Mucosa of descending colon (tissue), 3 donors: ENCODE data around the gene PPP1R12C. TPM values are rescaled to one million over a fixed set of nuclear protein-coding genes. Genes with fewer than 3 reads are reported as not detected.

Experiments
- ATAC-seq: fragments of 200-7000 bp; cut with Tn5 transposase; one replicate; pipeline ENCODE4 v1.9.1; 2020; ENCODE audit warnings: mild to moderate bottlenecking, moderate library complexity
- DNase-seq, 3 donors: peaks; one replicate each; pipeline ENCODE4 v3.0.0-alpha.2; 2020
- H3K36me3 ChIP-seq: fragments of 200-600 bp; one replicate; pipeline ENCODE4 v1.8.0; 2021; ENCODE audit warnings: low read depth, mild to moderate bottlenecking
- H3K4me1 ChIP-seq: fragments of 200-600 bp; one replicate; pipeline ENCODE4 v1.8.0; 2021; ENCODE audit warnings: low read depth, mild to moderate bottlenecking
- H3K4me3 ChIP-seq: fragments of 200-600 bp; one replicate; pipeline ENCODE4 v1.8.0; 2021; ENCODE audit warnings: mild to moderate bottlenecking
- H3K9me3 ChIP-seq: fragments of 200-600 bp; one replicate; pipeline ENCODE4 v1.8.0; 2021; ENCODE audit warnings: mild to moderate bottlenecking
- CTCF ChIP-seq: fragments of 200-600 bp; IDR thresholded peaks from one replicate; pipeline ENCODE4 v1.8.0; 2022; ENCODE audit warnings: antibody characterized with exemption, mild to moderate bottlenecking
- intact Hi-C, 2 donors: fragments of 100-400 bp; cut with DNase I in 1 of 2; cut with micrococcal nuclease in 1 of 2; formaldehyde crosslinking; loops; one replicate each; pipeline versions ENCODE4 v1.11.0 to v1.11.1; 2022; cut with DNase I, micrococcal nuclease
- total RNA-seq, 3 donors: library from RNA; stranded (reverse); fragmentation: NEBNext Ultra II Directional in 2 of 3; extraction: Animal tissue kit (Norgen Biotek cat#: 25700) in 2 of 3; gene quantifications; one replicate each; pipeline versions ENCODE4 v1.2.1 to v1.2.4, GENCODE V29; 2021 to 2023
- donor health status: DM: no; HTN: no; CAD: no; lungs with moderate emphysema.
- donor health status: DM: no; HTN: no; CAD: no.
- donor health status: DM: no; HTN: yes; CAD: no.

PPP1R12C gene
- total RNA-seq, 3 donors from 2014 or later = 99.8 to 236 (median 112) TPM

GRCh38 chr19:55091126-55091910 is 26.1 kb downstream of the PPP1R12C start:
- Histone ChIP-seq H3K9me3 (no peaks in the 10 kb centered on the region), H3K4me3 (no peak overlapping the region), H3K4me1 (peaks cover 18% of the 10 kb centered on the region), H3K36me3 (no peaks in the 10 kb centered on the region)
- no peak for TF ChIP-seq CTCF
- ATAC-seq (no peak), DNase-seq (peak in 1 of 3 donors; percentile 48)
- intact Hi-C loops = no loop called here

GRCh38 chr19:55090564-55090963 is 26.9 kb downstream of the PPP1R12C start:
- ATAC-seq (no peak), DNase-seq (peak in 1 of 3 donors; percentile 50)
- Histone ChIP-seq H3K4me3 (no peak overlapping the region), H3K9me3 (no peaks in the 10 kb centered on the region), H3K4me1 (peaks cover 18% of the 10 kb centered on the region), H3K36me3 (no peaks in the 10 kb centered on the region)
- TF ChIP-seq CTCF = no peak
- intact Hi-C loops = no loop called here

- ATAC-seq (no peak), DNase-seq (peak in 1 of 3 donors; percentile 19)
- H3K4me3 ChIP-seq = no peak overlapping the region
- TF ChIP-seq CTCF = no peak
- H3K9me3 ChIP-seq = no peaks in the 10 kb centered on the region
- H3K4me1 ChIP-seq = peaks cover 18% of the 10 kb centered on the region
- intact Hi-C loops = no loop called here
- no peaks in the 10 kb centered on the region for H3K36me3 ChIP-seq
Measured at GRCh38 chr19:55089342-55089944, 28.0 kb downstream of the PPP1R12C start.

GRCh38 chr19:55088543-55089341 is 28.7 kb downstream of the PPP1R12C start:
- H3K4me3 ChIP-seq = no peak overlapping the region
- peaks cover 18% of the 10 kb centered on the region for H3K4me1 ChIP-seq
- no peaks in the 10 kb centered on the region for H3K36me3 ChIP-seq
- no peaks in the 10 kb centered on the region for H3K9me3 ChIP-seq
- peak; percentile 39 for ATAC-seq
- peak; percentile 74 for TF ChIP-seq CTCF
- intact Hi-C loops = no loop called here
- DNase-seq = peak; percentile 73 to 87 (median 84)

GRCh38 chr19:55088021-55088451 is 29.4 kb downstream of the PPP1R12C start:
- intact Hi-C loops = no loop called here
- peak in 1 of 3 donors; percentile 46 for DNase-seq
- ATAC-seq = no peak
- H3K4me3 ChIP-seq = no peak overlapping the region
- no peaks in the 10 kb centered on the region for H3K9me3 ChIP-seq
- H3K4me1 ChIP-seq = peaks cover 18% of the 10 kb centered on the region
- TF ChIP-seq CTCF = no peak
- no peaks in the 10 kb centered on the region for H3K36me3 ChIP-seq
